GM12878 (cell line): Measurements from ENCODE around the gene SPC24. TPM values are rescaled to one million over a fixed set of nuclear protein-coding genes. Genes with fewer than 3 reads are reported as not detected.

Source experiments
- BMI1 ChIP-seq: fragments of 450-650 bp; IDR thresholded peaks from 2 replicates; pipeline ENCODE4 v1.6.1; 2016; ENCODE audit warnings: mild to moderate bottlenecking, moderate library complexity, borderline replicate concordance
- CBFB ChIP-seq: IDR thresholded peaks from 2 replicates; pipeline ENCODE4 v1.6.1; 2016; ENCODE audit warnings: antibody characterized with exemption, low read depth
- CHD2 ChIP-seq: IDR thresholded peaks from 2 replicates; pipeline ENCODE4 v1.6.1; 2011; ENCODE audit warnings: low read depth, low read length, improper control_type of control experiment, borderline replicate concordance
- CREB1 ChIP-seq: IDR thresholded peaks from 2 replicates; pipeline ENCODE4 v1.6.1; 2012; ENCODE audit warnings: low read depth, mild to moderate bottlenecking, inconsistent platforms
- CREM ChIP-seq: IDR thresholded peaks from 2 replicates; pipeline ENCODE4 v1.6.1; 2014; ENCODE audit warnings: antibody characterized with exemption, low read depth
- FOXM1 ChIP-seq: IDR thresholded peaks from 2 replicates; pipeline ENCODE4 v1.6.1; 2012; ENCODE audit warnings: low read depth, mild to moderate bottlenecking, inconsistent platforms, low read length, moderate library complexity
- GATAD2B ChIP-seq: fragments of 450-650 bp; conservative IDR thresholded peaks from 2 replicates; pipeline ENCODE4 v1.6.1; 2017; ENCODE audit warnings: low read depth, mild to moderate bottlenecking, moderate library complexity
- HCFC1 ChIP-seq: fragments of 150-350 bp; IDR thresholded peaks from 2 replicates; pipeline ENCODE4 v1.6.1; 2014; ENCODE audit warnings: low read length
- MTA3 ChIP-seq: IDR thresholded peaks from 2 replicates; pipeline ENCODE4 v1.6.1; 2012; ENCODE audit warnings: low read length, inconsistent platforms, borderline replicate concordance
- MYB ChIP-seq: fragments of 150-350 bp; IDR thresholded peaks from 2 replicates; pipeline ENCODE4 v1.6.1; 2014; ENCODE audit warnings: mild to moderate bottlenecking, low read depth, low read length, borderline replicate concordance
- NFXL1 ChIP-seq: fragments of 450-650 bp; IDR thresholded peaks from 2 replicates; pipeline ENCODE4 v1.6.1; 2017; ENCODE audit warnings: antibody characterized with exemption, mild to moderate bottlenecking, borderline replicate concordance
- PAX5 ChIP-seq: IDR thresholded peaks from 2 replicates; pipeline ENCODE4 v1.6.1; 2011; ENCODE audit warnings: low read depth, low read length, borderline replicate concordance
- POLR2AphosphoS5 ChIP-seq: IDR thresholded peaks from 2 replicates; pipeline ENCODE4 v1.6.1; 2011; ENCODE audit warnings: mild to moderate bottlenecking, low read length, inconsistent platforms
- RELA ChIP-seq: fragments of 450-650 bp; IDR thresholded peaks from 2 replicates; pipeline ENCODE4 v1.8.0; 2014; ENCODE audit warnings: borderline replicate concordance; ENCODE audit not compliant: partially characterized antibody
- SMARCA5 ChIP-seq: fragments of 450-650 bp; IDR thresholded peaks from 2 replicates; pipeline ENCODE4 v1.6.1; 2017; ENCODE audit warnings: mild to moderate bottlenecking
- TBL1XR1 ChIP-seq: IDR thresholded peaks from 2 replicates; pipeline ENCODE4 v1.6.1; 2012; ENCODE audit warnings: low read depth, low read length, improper control_type of control experiment
- ZNF207 ChIP-seq: fragments of 450-650 bp; IDR thresholded peaks from 2 replicates; pipeline ENCODE4 v1.6.1; 2014; ENCODE audit warnings: antibody characterized with exemption, mild to moderate bottlenecking, borderline replicate concordance
- polyA plus RNA-seq, 11 experiments: library from polyadenylated mRNA; depleted of rRNA in 4 of 11; unstranded in 6 of 11; stranded (reverse) in 5 of 11; fragments of >200 nt; fragmentation: Nextera tagmentation in 4 of 11; fragmentation: Illumina TruSeq in 1 of 11; extraction: Ambion mirVana in 4 of 11; extraction: Trizol in 1 of 11; gene quantifications; 1 replicate in 1 of 11; 2 replicates in 10 of 11; pipeline versions ENCODE4 v1.2.1 to v1.2.3, GENCODE V29; 2011 to 2016; ENCODE audit warnings: inconsistent platforms in 2 of 11, missing spikeins in 2 of 11, low read depth in 1 of 11
- total RNA-seq, 4 experiments: library from RNA; depleted of rRNA in 3 of 4; stranded (reverse); fragments of >200 nt in 3 of 4; fragmentation: Illumina TruSeq in 1 of 4; extraction: Trizol in 1 of 4; gene quantifications; 2 replicates each; pipeline versions ENCODE4 v1.2.1 to v1.2.3, GENCODE V29; 2013 to 2021
- TF ChIP-seq, protein P1 (sequence below): fragments of 450-650 bp; formaldehyde crosslinking; IDR thresholded peaks from 2 replicates; pipeline ENCODE4 v1.4.0; 2022; ENCODE audit warnings: mild to moderate bottlenecking, moderate library complexity
- TF ChIP-seq, protein P2 (sequence below): IDR thresholded peaks from 2 replicates; pipeline ENCODE4 v1.6.1; 2012; ENCODE audit warnings: improper control_type of control experiment, low read depth, low read length; ENCODE audit not compliant: insufficient replicate concordance
- TF ChIP-seq, protein P3 (sequence below): fragments of 450-650 bp; IDR thresholded peaks from 2 replicates; pipeline ENCODE4 v1.6.1; 2018; ENCODE audit warnings: borderline replicate concordance, mild to moderate bottlenecking; ENCODE audit not compliant: partially characterized antibody

Gene SPC24
- total and polyA plus RNA-seq, 10 of the 15 experiments (the other 5 are each of a cell fraction or from before 2014, with no cell fraction given), result 9.4 to 72.6 (median 40.7) TPM

DNA sequence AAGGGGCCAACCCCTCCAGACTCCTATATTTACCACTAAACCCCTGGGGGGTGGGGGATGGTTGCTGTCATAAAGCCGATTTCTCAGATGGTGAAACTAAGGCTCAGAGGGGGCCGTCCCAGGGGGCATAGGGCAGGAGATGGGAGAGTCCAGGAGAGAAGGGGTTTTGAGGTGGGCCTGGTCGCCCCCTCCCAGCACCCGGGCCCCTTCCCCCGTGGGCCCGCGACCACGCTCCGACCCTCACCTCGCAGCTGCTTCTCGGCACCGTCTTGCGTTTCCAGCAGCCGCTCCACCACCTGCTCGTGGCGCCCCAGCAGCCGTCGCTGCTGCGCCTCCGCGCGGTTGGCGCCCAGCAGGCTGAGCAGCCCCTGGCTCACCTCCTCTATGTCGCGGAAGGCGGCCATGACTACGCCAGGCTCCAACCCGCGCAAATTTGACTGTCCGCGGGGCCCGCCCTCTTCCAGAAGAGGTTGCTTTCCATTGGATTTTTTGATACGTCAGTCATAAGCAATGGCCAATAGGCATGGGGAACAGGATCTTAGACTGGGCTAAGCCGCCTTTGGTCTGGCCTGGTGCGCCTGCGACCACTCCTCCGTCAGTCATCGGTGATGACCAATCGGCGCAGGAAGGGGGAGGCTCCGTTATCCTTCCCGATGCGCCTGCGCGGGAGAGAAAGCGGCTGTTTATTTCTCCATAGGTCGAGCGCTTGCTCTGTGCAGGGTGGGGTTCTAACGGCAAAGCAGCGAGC, at the start of gene SPC24 (continued):
- TF ChIP-seq GATAD2B, result peak; percentile 57
- TF ChIP-seq BMI1, result no peak
- TF ChIP-seq RELA, result no peak
- TF ChIP-seq CREB1, result peak; percentile 75
- TF ChIP-seq PAX5, result 0 out of 2 replicates have a peak, but pooled peaks have one; percentile 12
- no peak for TF ChIP-seq NFXL1
- peak; percentile 80 for TF ChIP-seq POLR2AphosphoS5
- peak; percentile 95 for TF ChIP-seq CHD2
- TF ChIP-seq MTA3, result no peak
- no peak for TF ChIP-seq CBFB
- TF ChIP-seq MYB, result no peak
- TF ChIP-seq HCFC1, result no peak
- no peak for TF ChIP-seq FOXM1
- TF ChIP-seq SMARCA5, result no peak
- TF ChIP-seq TBL1XR1, result no peak
- TF ChIP-seq CREM, result 0 out of 2 replicates have a peak, but pooled peaks have one; percentile 37
- TF ChIP-seq, protein P1, sequence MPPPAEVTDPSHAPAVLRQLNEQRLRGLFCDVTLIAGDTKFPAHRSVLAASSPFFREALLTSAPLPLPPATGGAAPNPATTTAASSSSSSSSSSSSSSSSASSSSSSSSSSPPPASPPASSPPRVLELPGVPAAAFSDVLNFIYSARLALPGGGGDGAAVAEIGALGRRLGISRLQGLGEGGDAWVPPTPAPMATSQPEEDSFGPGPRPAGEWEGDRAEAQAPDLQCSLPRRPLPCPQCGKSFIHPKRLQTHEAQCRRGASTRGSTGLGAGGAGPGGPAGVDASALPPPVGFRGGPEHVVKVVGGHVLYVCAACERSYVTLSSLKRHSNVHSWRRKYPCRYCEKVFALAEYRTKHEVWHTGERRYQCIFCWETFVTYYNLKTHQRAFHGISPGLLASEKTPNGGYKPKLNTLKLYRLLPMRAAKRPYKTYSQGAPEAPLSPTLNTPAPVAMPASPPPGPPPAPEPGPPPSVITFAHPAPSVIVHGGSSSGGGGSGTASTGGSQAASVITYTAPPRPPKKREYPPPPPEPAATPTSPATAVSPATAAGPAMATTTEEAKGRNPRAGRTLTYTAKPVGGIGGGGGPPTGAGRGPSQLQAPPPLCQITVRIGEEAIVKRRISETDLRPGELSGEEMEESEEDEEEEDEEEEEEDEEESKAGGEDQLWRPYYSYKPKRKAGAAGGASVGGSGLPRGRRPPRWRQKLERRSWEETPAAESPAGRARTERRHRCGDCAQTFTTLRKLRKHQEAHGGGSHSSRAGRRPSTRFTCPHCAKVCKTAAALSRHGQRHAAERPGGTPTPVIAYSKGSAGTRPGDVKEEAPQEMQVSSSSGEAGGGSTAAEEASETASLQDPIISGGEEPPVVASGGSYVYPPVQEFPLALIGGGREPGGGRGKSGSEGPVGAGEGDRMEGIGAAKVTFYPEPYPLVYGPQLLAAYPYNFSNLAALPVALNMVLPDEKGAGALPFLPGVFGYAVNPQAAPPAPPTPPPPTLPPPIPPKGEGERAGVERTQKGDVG (CRISPR knock-in tag), result no peak
- TF ChIP-seq ZNF207, result no peak
- TF ChIP-seq, protein P2, sequence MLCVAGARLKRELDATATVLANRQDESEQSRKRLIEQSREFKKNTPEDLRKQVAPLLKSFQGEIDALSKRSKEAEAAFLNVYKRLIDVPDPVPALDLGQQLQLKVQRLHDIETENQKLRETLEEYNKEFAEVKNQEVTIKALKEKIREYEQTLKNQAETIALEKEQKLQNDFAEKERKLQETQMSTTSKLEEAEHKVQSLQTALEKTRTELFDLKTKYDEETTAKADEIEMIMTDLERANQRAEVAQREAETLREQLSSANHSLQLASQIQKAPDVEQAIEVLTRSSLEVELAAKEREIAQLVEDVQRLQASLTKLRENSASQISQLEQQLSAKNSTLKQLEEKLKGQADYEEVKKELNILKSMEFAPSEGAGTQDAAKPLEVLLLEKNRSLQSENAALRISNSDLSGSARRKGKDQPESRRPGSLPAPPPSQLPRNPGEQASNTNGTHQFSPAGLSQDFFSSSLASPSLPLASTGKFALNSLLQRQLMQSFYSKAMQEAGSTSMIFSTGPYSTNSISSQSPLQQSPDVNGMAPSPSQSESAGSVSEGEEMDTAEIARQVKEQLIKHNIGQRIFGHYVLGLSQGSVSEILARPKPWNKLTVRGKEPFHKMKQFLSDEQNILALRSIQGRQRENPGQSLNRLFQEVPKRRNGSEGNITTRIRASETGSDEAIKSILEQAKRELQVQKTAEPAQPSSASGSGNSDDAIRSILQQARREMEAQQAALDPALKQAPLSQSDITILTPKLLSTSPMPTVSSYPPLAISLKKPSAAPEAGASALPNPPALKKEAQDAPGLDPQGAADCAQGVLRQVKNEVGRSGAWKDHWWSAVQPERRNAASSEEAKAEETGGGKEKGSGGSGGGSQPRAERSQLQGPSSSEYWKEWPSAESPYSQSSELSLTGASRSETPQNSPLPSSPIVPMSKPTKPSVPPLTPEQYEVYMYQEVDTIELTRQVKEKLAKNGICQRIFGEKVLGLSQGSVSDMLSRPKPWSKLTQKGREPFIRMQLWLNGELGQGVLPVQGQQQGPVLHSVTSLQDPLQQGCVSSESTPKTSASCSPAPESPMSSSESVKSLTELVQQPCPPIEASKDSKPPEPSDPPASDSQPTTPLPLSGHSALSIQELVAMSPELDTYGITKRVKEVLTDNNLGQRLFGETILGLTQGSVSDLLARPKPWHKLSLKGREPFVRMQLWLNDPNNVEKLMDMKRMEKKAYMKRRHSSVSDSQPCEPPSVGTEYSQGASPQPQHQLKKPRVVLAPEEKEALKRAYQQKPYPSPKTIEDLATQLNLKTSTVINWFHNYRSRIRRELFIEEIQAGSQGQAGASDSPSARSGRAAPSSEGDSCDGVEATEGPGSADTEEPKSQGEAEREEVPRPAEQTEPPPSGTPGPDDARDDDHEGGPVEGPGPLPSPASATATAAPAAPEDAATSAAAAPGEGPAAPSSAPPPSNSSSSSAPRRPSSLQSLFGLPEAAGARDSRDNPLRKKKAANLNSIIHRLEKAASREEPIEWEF, result no peak
- TF ChIP-seq, protein P3, sequence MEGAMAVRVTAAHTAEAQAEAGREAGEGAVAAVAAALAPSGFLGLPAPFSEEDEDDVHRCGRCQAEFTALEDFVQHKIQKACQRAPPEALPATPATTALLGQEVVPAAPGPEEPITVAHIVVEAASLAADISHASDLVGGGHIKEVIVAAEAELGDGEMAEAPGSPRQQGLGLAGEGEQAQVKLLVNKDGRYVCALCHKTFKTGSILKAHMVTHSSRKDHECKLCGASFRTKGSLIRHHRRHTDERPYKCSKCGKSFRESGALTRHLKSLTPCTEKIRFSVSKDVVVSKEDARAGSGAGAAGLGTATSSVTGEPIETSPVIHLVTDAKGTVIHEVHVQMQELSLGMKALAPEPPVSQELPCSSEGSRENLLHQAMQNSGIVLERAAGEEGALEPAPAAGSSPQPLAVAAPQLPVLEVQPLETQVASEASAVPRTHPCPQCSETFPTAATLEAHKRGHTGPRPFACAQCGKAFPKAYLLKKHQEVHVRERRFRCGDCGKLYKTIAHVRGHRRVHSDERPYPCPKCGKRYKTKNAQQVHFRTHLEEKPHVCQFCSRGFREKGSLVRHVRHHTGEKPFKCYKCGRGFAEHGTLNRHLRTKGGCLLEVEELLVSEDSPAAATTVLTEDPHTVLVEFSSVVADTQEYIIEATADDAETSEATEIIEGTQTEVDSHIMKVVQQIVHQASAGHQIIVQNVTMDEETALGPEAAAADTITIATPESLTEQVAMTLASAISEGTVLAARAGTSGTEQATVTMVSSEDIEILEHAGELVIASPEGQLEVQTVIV, result no peak
